IgD-negative memory B cell (primary cell): ENCODE measurements around the gene WDR86. TPM values are rescaled to one million over a fixed set of nuclear protein-coding genes. Genes with fewer than 3 reads are reported as not detected.

Experiments used
- H3K27ac Mint-ChIP-seq, 3 donors: one replicate each; pipeline ENCODE4 v1.8.0; 2020 to 2022; ENCODE audit warnings: mild to moderate bottlenecking in 3 of 3, mixed read lengths in 3 of 3, moderate library complexity in 1 of 3
- H3K27me3 Mint-ChIP-seq: one replicate; pipeline ENCODE4 v1.8.0; 2021; ENCODE audit warnings: mixed read lengths
- H3K36me3 Mint-ChIP-seq: one replicate; pipeline ENCODE4 v1.8.0; 2020; ENCODE audit warnings: mild to moderate bottlenecking, mixed read lengths
- H3K4me1 Mint-ChIP-seq, 3 donors: one replicate each; pipeline ENCODE4 v1.8.0; 2020 to 2022; ENCODE audit warnings: mixed read lengths in 3 of 3, mild to moderate bottlenecking in 1 of 3
- H3K4me3 Mint-ChIP-seq, 4 donors: one replicate each; pipeline ENCODE4 v1.8.0; 2020 to 2022; ENCODE audit warnings: mild to moderate bottlenecking in 4 of 4, mixed read lengths in 4 of 4, moderate library complexity in 3 of 4
- H3K9me3 Mint-ChIP-seq, 3 donors: one replicate each; pipeline ENCODE4 v1.8.0; 2020 to 2021; ENCODE audit warnings: mixed read lengths in 3 of 3, mild to moderate bottlenecking in 1 of 3
- polyA plus RNA-seq: library from polyadenylated mRNA; unstranded; fragments of 300-500 nt; fragmentation: Illumina TruSeq; gene quantifications from one replicate; pipeline ENCODE4 v1.2.3, GENCODE V29; 2021

Gene WDR86
- polyA plus RNA-seq, 1 donor from 2014 or later = 0.54 TPM

GRCh38 chr7:151366880-151367222 is 43.0 kb downstream of the WDR86 start:
- Mint-ChIP-seq H3K27me3 (no peaks in the 10 kb centered on the region), H3K27ac (no peak overlapping the region), H3K4me3 (no peak overlapping the region), H3K9me3 (no peaks in the 10 kb centered on the region), H3K4me1 (peaks cover 3 to 5% (median 5%) of the 10 kb centered on the region in 3 donors), H3K36me3 (peaks cover 2% of the 10 kb centered on the region)

GRCh38 chr7:151366166-151366879 is 43.5 kb downstream of the WDR86 start:
- no peaks in the 10 kb centered on the region for H3K27me3 Mint-ChIP-seq
- no peak overlapping the region for H3K4me3 Mint-ChIP-seq
- H3K4me1 Mint-ChIP-seq = peaks cover 3 to 5% (median 5%) of the 10 kb centered on the region in 3 donors
- no peak overlapping the region for H3K27ac Mint-ChIP-seq
- H3K36me3 Mint-ChIP-seq = peaks cover 2% of the 10 kb centered on the region
- no peaks in the 10 kb centered on the region for H3K9me3 Mint-ChIP-seq

GRCh38 chr7:151363182-151363581 is 46.7 kb downstream of the WDR86 start:
- Mint-ChIP-seq H3K4me1 (peaks cover 2 to 3% (median 3%) of the 10 kb centered on the region in 3 donors), H3K4me3 (no peak overlapping the region), H3K9me3 (no peaks in the 10 kb centered on the region), H3K36me3 (peaks cover 2% of the 10 kb centered on the region), H3K27me3 (no peaks in the 10 kb centered on the region), H3K27ac (no peak overlapping the region)

GRCh38 chr7:151361193-151361959 is 48.5 kb downstream of the WDR86 start:
- Mint-ChIP-seq H3K36me3 (peaks cover 2% of the 10 kb centered on the region), H3K27ac (no peak overlapping the region), H3K4me3 (no peak overlapping the region), H3K4me1 (no peaks in the 10 kb centered on the region), H3K9me3 (no peaks in the 10 kb centered on the region), H3K27me3 (no peaks in the 10 kb centered on the region)

GRCh38 chr7:151352512-151352911 is 57.3 kb downstream of the WDR86 start:
- no peaks in the 10 kb centered on the region for H3K9me3 Mint-ChIP-seq
- H3K27ac Mint-ChIP-seq = peak overlapping the region in 2 of 3 donors; percentile 93 to 99
- peak overlapping the region in 1 of 4 donors; percentile 51 for H3K4me3 Mint-ChIP-seq
- H3K36me3 Mint-ChIP-seq = peaks cover 2% of the 10 kb centered on the region
- peaks cover 18 to 33% (median 27%) of the 10 kb centered on the region in 3 donors for H3K4me1 Mint-ChIP-seq
- H3K27me3 Mint-ChIP-seq = no peaks in the 10 kb centered on the region

- peaks cover 18 to 33% (median 27%) of the 10 kb centered on the region in 3 donors for H3K4me1 Mint-ChIP-seq
- H3K36me3 Mint-ChIP-seq = peaks cover 2% of the 10 kb centered on the region
- H3K4me3 Mint-ChIP-seq = peak overlapping the region; percentile 22 to 87 (median 58)
- H3K27ac Mint-ChIP-seq = peak overlapping the region; percentile 87 to 99 (median 93)
- no peaks in the 10 kb centered on the region for H3K27me3 Mint-ChIP-seq
- no peaks in the 10 kb centered on the region for H3K9me3 Mint-ChIP-seq
Observed at GRCh38 chr7:151351967-151352366, 57.9 kb downstream of the WDR86 start.

GRCh38 chr7:151351027-151351426 is 58.8 kb downstream of the WDR86 start:
- peaks cover 2% of the 10 kb centered on the region for H3K36me3 Mint-ChIP-seq
- H3K9me3 Mint-ChIP-seq = no peaks in the 10 kb centered on the region
- H3K4me3 Mint-ChIP-seq = peak overlapping the region in 3 of 4 donors; percentile 44 to 79 (median 51)
- peaks cover 18 to 36% (median 27%) of the 10 kb centered on the region in 3 donors for H3K4me1 Mint-ChIP-seq
- H3K27ac Mint-ChIP-seq = peak overlapping the region; percentile 87 to 99 (median 93)
- no peaks in the 10 kb centered on the region for H3K27me3 Mint-ChIP-seq

- H3K27me3 Mint-ChIP-seq = no peaks in the 10 kb centered on the region
- H3K9me3 Mint-ChIP-seq = no peaks in the 10 kb centered on the region
- peak overlapping the region; percentile 87 to 98 (median 96) for H3K27ac Mint-ChIP-seq
- H3K4me1 Mint-ChIP-seq = peaks cover 24 to 41% (median 28%) of the 10 kb centered on the region in 3 donors
- no peaks in the 10 kb centered on the region for H3K36me3 Mint-ChIP-seq
- peak overlapping the region; percentile 71 to 96 (median 89) for H3K4me3 Mint-ChIP-seq
Observed at GRCh38 chr7:151349507-151349853, 60.4 kb downstream of the WDR86 start.

GRCh38 chr7:151348970-151349369 is 60.9 kb downstream of the WDR86 start:
- Mint-ChIP-seq H3K27me3 (no peaks in the 10 kb centered on the region), H3K4me1 (peaks cover 24 to 41% (median 28%) of the 10 kb centered on the region in 3 donors), H3K27ac (peak overlapping the region; percentile 87 to 98 (median 96)), H3K9me3 (no peaks in the 10 kb centered on the region), H3K4me3 (peak overlapping the region; percentile 56 to 96 (median 78)), H3K36me3 (no peaks in the 10 kb centered on the region)

- Mint-ChIP-seq H3K36me3 (no peaks in the 10 kb centered on the region), H3K4me3 (no peak overlapping the region), H3K27me3 (no peaks in the 10 kb centered on the region), H3K27ac (no peak overlapping the region), H3K4me1 (peaks cover 26 to 44% (median 28%) of the 10 kb centered on the region in 3 donors), H3K9me3 (no peaks in the 10 kb centered on the region)
Observed at GRCh38 chr7:151347200-151347599, 62.6 kb downstream of the WDR86 start.

GRCh38 chr7:151346470-151346769 is 63.4 kb downstream of the WDR86 start:
- Mint-ChIP-seq H3K27ac (peak overlapping the region in 2 of 3 donors; percentile 54 to 59), H3K4me1 (peaks cover 18 to 37% (median 24%) of the 10 kb centered on the region in 3 donors), H3K4me3 (peak overlapping the region in 1 of 4 donors; percentile 57)

GRCh38 chr7:151345576-151346469 is 64.0 kb downstream of the WDR86 start:
- Mint-ChIP-seq H3K27ac (peak overlapping the region in 2 of 3 donors; percentile 54 to 59), H3K4me3 (peak overlapping the region in 2 of 4 donors; percentile 2 to 57), H3K36me3 (no peaks in the 10 kb centered on the region), H3K4me1 (peaks cover 17 to 31% (median 20%) of the 10 kb centered on the region in 3 donors), H3K9me3 (no peaks in the 10 kb centered on the region), H3K27me3 (no peaks in the 10 kb centered on the region)

More at GRCh38 chr7:151346470-151346769, 63.4 kb downstream of the WDR86 start:
- no peaks in the 10 kb centered on the region for H3K9me3 Mint-ChIP-seq
- H3K27me3 Mint-ChIP-seq = no peaks in the 10 kb centered on the region
- H3K36me3 Mint-ChIP-seq = no peaks in the 10 kb centered on the region

- Mint-ChIP-seq H3K36me3 (no peaks in the 10 kb centered on the region), H3K4me1 (peaks cover 20 to 31% (median 30%) of the 10 kb centered on the region in 3 donors), H3K4me3 (peak overlapping the region in 3 of 4 donors; percentile 28 to 96 (median 50)), H3K9me3 (peaks cover 0 to 4% (median 0%) of the 10 kb centered on the region in 3 donors), H3K27ac (peak overlapping the region in 1 of 3 donors; percentile 16), H3K27me3 (no peaks in the 10 kb centered on the region)
Observed at GRCh38 chr7:151343516-151343915, 66.3 kb downstream of the WDR86 start.

- Mint-ChIP-seq H3K27ac (peak overlapping the region; percentile 86 to 94 (median 93)), H3K4me3 (peak overlapping the region; percentile 84 to 96 (median 95)), H3K9me3 (peaks cover 0 to 4% (median 0%) of the 10 kb centered on the region in 3 donors), H3K4me1 (peaks cover 17 to 28% (median 28%) of the 10 kb centered on the region in 3 donors), H3K27me3 (no peaks in the 10 kb centered on the region), H3K36me3 (no peaks in the 10 kb centered on the region)
Observed at GRCh38 chr7:151342811-151343210, 67.0 kb downstream of the WDR86 start.
